K562 (cell line): ENCODE results near the gene JPH3.
"Not testable (repeated sequence)": the region's sequence is repeated elsewhere in the genome, so short reads cannot be mapped to it uniquely, and the experiment has no call there.

Experiments used
- CAMTA2 ChIP-seq: fragments of 250-450 bp; sonication (Bioruptor Pico); conservative IDR thresholded peaks from 2 replicates; pipeline ENCODE4 v1.5.1; 2022
- CHD1 ChIP-seq: fragments of 200-600 bp; sonication (generic); IDR thresholded peaks from one replicate; pipeline ENCODE4 v1.6.1; 2012; ENCODE audit warnings: mild to moderate bottlenecking, moderate library complexity, low read length, inconsistent platforms
- CTCF ChIP-seq, 3 experiments: IDR thresholded peaks in 2 of 3; conservative IDR thresholded peaks in 1 of 3; 2 replicates each; pipeline ENCODE4 v1.5.1; 2011 to 2012; ENCODE audit warnings: low read length in 3 of 3, mild to moderate bottlenecking in 3 of 3, control low read depth in 2 of 3, improper control_type of control experiment in 1 of 3, inconsistent platforms in 1 of 3, low read depth in 1 of 3, mixed read lengths in 1 of 3, moderate library complexity in 1 of 3; ENCODE audit not compliant: insufficient read depth in 2 of 3
- CXXC5 ChIP-seq: fragments of 250-450 bp; sonication (Bioruptor Pico); IDR thresholded peaks from 2 replicates; pipeline ENCODE4 v1.8.0; 2022; ENCODE audit warnings: inconsistent platforms, mild to moderate bottlenecking, moderate library complexity
- HDAC6 ChIP-seq: IDR thresholded peaks from 2 replicates; pipeline ENCODE4 v1.6.1; 2012; ENCODE audit warnings: low read depth, mild to moderate bottlenecking, control low read depth, inconsistent platforms, low read length, moderate library complexity
- HIVEP1 ChIP-seq: fragments of 250-450 bp; sonication (Bioruptor Pico); IDR thresholded peaks from 2 replicates; pipeline ENCODE4 v1.4.0; 2020; ENCODE audit warnings: mild to moderate bottlenecking
- RNF219 ChIP-seq: fragments of 250-450 bp; sonication (Bioruptor Pico); IDR thresholded peaks from 2 replicates; pipeline ENCODE4 v1.5.0; 2022; ENCODE audit warnings: mild to moderate bottlenecking
- ZBTB40 ChIP-seq, 2 experiments: fragments of 450-650 bp in 1 of 2; sonication (generic) in 1 of 2; formaldehyde crosslinking in 1 of 2; IDR thresholded peaks; 2 replicates each; pipeline versions ENCODE4 v1.7.1 to v1.9.0; 2016 to 2022; ENCODE audit warnings: inconsistent platforms in 1 of 2, mild to moderate bottlenecking in 1 of 2, missing genetic modification reagents in 1 of 2
- ZBTB7A ChIP-seq: IDR thresholded peaks from 2 replicates; pipeline ENCODE4 v1.6.1; 2011; ENCODE audit warnings: low read depth, mild to moderate bottlenecking, low read length, moderate library complexity, borderline replicate concordance; ENCODE audit not compliant: control insufficient read depth
- ZNF778 ChIP-seq: fragments of 450-650 bp; formaldehyde crosslinking; IDR thresholded peaks from 2 replicates; pipeline ENCODE4 v1.4.0; 2020; ENCODE audit warnings: mild to moderate bottlenecking, moderate library complexity

GRCh38 chr16:87578142-87578930 lies 24.0 kb upstream of the JPH3 start:
- TF ChIP-seq ZBTB7A; CTCF (IDR thresholded peaks at IDR 0.05 in 2 of 3, conservative IDR thresholded peaks at IDR 0.05 in 1 of 3; ENCODE audit: insufficient read depth in 2 of 3, low read depth in 1 of 3, low read length in 3 of 3); ZBTB40 (IDR thresholded peaks at IDR 0.05); ZBTB40 (CRISPR knock-in tag; IDR thresholded peaks at IDR 0.05); HIVEP1 (CRISPR knock-in tag); ZNF778 (CRISPR knock-in tag); RNF219 (CRISPR knock-in tag); CXXC5 (CRISPR knock-in tag); CAMTA2 (CRISPR knock-in tag); HDAC6; CHD1: not testable (repeated sequence)
